HCT116 (cell line): ENCODE data around the gene KIR2DL1. TPM values are rescaled to one million over a fixed set of nuclear protein-coding genes. Genes with fewer than 3 reads are reported as not detected.
"Not testable (repeated sequence)": the region's sequence is repeated elsewhere in the genome, so short reads cannot be mapped to it uniquely, and the experiment has no call there.

Experiments
- ATAC-seq: fragments of 200-7000 bp; cut with Tn5 transposase; 2 replicates; pipeline ENCODE4 v1.9.1; 2020; ENCODE audit warnings: mild to moderate bottlenecking, moderate library complexity
- BruUV-seq: library from RNA; stranded (reverse); fragments of 400-500 nt; replicated peaks from 2 replicates; lab custom pipeline; 2021; lab: Mats Ljungman, UMichigan
- CTCF ChIA-PET: fragments of 300-600 bp; sonication (Branson Sonifier 250); formaldehyde crosslinking; loops from one replicate; lab custom pipeline; 2021; ENCODE audit warnings: antibody characterized with exemption; lab: Charles Lee
- POLR2A ChIA-PET: fragments of 300-600, 350-600 bp; sonication (Branson Sonifier 250); formaldehyde crosslinking; loops from one replicate; lab custom pipeline; 2021; ENCODE audit warnings: antibody characterized with exemption; lab: Charles Lee
- RAD21 ChIA-PET, 2 experiments: fragments of 300-600 bp; sonication (Branson Sonifier 250); formaldehyde crosslinking; loops; one replicate each; lab custom pipeline; 2023; ENCODE audit warnings: low total read pairs in 2 of 2; ENCODE audit not compliant: uncharacterized antibody in 2 of 2, unreplicated experiment in 2 of 2, low non-redundant PET in 1 of 2; lab: Charles Lee
- DNase-seq: peaks from one replicate; pipeline ENCODE4 v3.0.0-alpha.2; 2010; ENCODE audit warnings: low read depth, low spot score
- H2AFZ ChIP-seq: fragments of 200-600 bp; shearing (Covaris generic), sonication (generic); 2 replicates; pipeline ENCODE4 v1.6.1; 2017; ENCODE audit warnings: low read depth, mixed run types, mixed read lengths, antibody characterized with exemption, low read length; ENCODE audit not compliant: poor library complexity, severe bottlenecking
- H3K27ac ChIP-seq: 2 replicates; pipeline ENCODE4 v1.5.1; 2012; ENCODE audit warnings: low read depth, low read length
- H3K27me3 ChIP-seq: fragments of 200-600 bp; sonication (generic); 2 replicates; pipeline ENCODE4 v1.6.1; 2016; ENCODE audit warnings: mixed run types, low read length, mixed read lengths; ENCODE audit not compliant: insufficient read depth
- H3K36me3 ChIP-seq, 2 experiments: fragments of 200-500 bp in 1 of 2; fragments of 200-600 bp in 1 of 2; sonication (Bioruptor generic) in 1 of 2; sonication (generic) in 1 of 2; 2 replicates each; pipeline versions ENCODE4 v1.5.1 to v1.6.1; 2014 to 2016; ENCODE audit warnings: low read length in 2 of 2, inconsistent platforms in 1 of 2, mixed read lengths in 1 of 2, mixed run types in 1 of 2; ENCODE audit not compliant: insufficient read depth in 2 of 2, control insufficient read depth in 1 of 2
- H3K4me1 ChIP-seq, 2 experiments: fragments of 200-600 bp in 1 of 2; sonication (generic) in 1 of 2; 2 replicates each; pipeline versions ENCODE4 v1.5.1 to v1.6.1; 2012 to 2017; ENCODE audit warnings: low read length in 2 of 2, inconsistent platforms in 1 of 2, mild to moderate bottlenecking in 1 of 2, mixed read lengths in 1 of 2, mixed run types in 1 of 2, moderate library complexity in 1 of 2; ENCODE audit not compliant: insufficient read depth in 2 of 2, control insufficient read depth in 1 of 2
- H3K4me2 ChIP-seq: fragments of 200-600 bp; sonication (generic); 2 replicates; pipeline ENCODE4 v1.6.1; 2017; ENCODE audit warnings: mixed run types, low read length, mixed read lengths
- H3K4me3 ChIP-seq, 2 experiments: fragments of 200-600 bp in 1 of 2; sonication (generic) in 1 of 2; replicated peaks in 1 of 2; 2 replicates each; pipeline ENCODE4 v1.5.1; 2011 to 2016; ENCODE audit warnings: low read length in 2 of 2, control low read depth in 1 of 2, low read depth in 1 of 2, mild to moderate bottlenecking in 1 of 2, mixed read lengths in 1 of 2, mixed run types in 1 of 2
- H3K79me2 ChIP-seq: fragments of 200-600 bp; sonication (generic); 2 replicates; pipeline ENCODE4 v1.6.1; 2017; ENCODE audit warnings: mild to moderate bottlenecking, mixed run types, low read length, moderate library complexity, mixed read lengths; ENCODE audit not compliant: insufficient read depth
- H3K9ac ChIP-seq: fragments of 200-600 bp; sonication (generic); 2 replicates; pipeline ENCODE4 v1.6.1; 2016; ENCODE audit warnings: low read length, mixed read lengths
- H3K9me2 ChIP-seq: fragments of 200-600 bp; sonication (generic), shearing (Covaris generic); 2 replicates; pipeline ENCODE4 v1.6.1; 2017; ENCODE audit warnings: mixed run types, mild to moderate bottlenecking, moderate library complexity; ENCODE audit not compliant: insufficient read depth
- H3K9me3 ChIP-seq, 2 experiments: fragments of 200-500 bp in 1 of 2; fragments of 200-600 bp in 1 of 2; sonication (Bioruptor generic) in 1 of 2; sonication (generic) in 1 of 2; 2 replicates each; pipeline ENCODE4 v1.6.1; 2014 to 2017; ENCODE audit warnings: low read length in 2 of 2, mixed read lengths in 2 of 2, inconsistent platforms in 1 of 2, low read depth in 1 of 2, mild to moderate bottlenecking in 1 of 2, mixed run types in 1 of 2, moderate library complexity in 1 of 2; ENCODE audit not compliant: control insufficient read depth in 1 of 2, insufficient read depth in 1 of 2
- H4K20me1 ChIP-seq: fragments of 200-600 bp; sonication (generic), shearing (Covaris generic); 2 replicates; pipeline ENCODE4 v1.6.1; 2017; ENCODE audit warnings: mixed run types, mild to moderate bottlenecking, moderate library complexity; ENCODE audit not compliant: insufficient read depth
- CEBPB ChIP-seq: IDR thresholded peaks from 2 replicates; pipeline ENCODE4 v1.6.1; 2012; ENCODE audit warnings: low read depth
- EGR1 ChIP-seq: IDR thresholded peaks from 2 replicates; pipeline ENCODE4 v1.6.1; 2012; ENCODE audit warnings: low read depth
- EZH2phosphoT487 ChIP-seq: fragments of 200-600 bp; IDR thresholded peaks from 2 replicates; pipeline ENCODE4 v1.6.1; 2018; ENCODE audit warnings: antibody characterized with exemption, borderline replicate concordance
- FOSL1 ChIP-seq: IDR thresholded peaks from 2 replicates; pipeline ENCODE4 v1.6.1; 2012; ENCODE audit warnings: low read depth
- POLR2AphosphoS5 ChIP-seq: IDR thresholded peaks from 2 replicates; pipeline ENCODE4 v1.6.1; 2011; ENCODE audit warnings: mild to moderate bottlenecking, low read depth, low read length, moderate library complexity
- SIN3A ChIP-seq: IDR thresholded peaks from 2 replicates; pipeline ENCODE4 v1.6.1; 2012; ENCODE audit warnings: low read depth
- SRF ChIP-seq: IDR thresholded peaks from 2 replicates; pipeline ENCODE4 v1.6.1; 2012; ENCODE audit warnings: low read depth
- TCF7L2 ChIP-seq: IDR thresholded peaks from 2 replicates; pipeline ENCODE4 v1.7.0; 2011; ENCODE audit warnings: borderline replicate concordance, inconsistent platforms; ENCODE audit not compliant: insufficient read depth, insufficient read length; ENCODE audit errors: extremely low read depth
- YY1 ChIP-seq: IDR thresholded peaks from 2 replicates; pipeline ENCODE4 v1.6.1; 2011; ENCODE audit warnings: low read length, low read depth, moderate library complexity, mild to moderate bottlenecking; ENCODE audit not compliant: insufficient replicate concordance; ENCODE audit errors: extremely low read depth
- ZNF274 ChIP-seq: fragments of 200-500 bp; sonication (Bioruptor generic); IDR thresholded peaks from 2 replicates; pipeline ENCODE4 v1.6.1; 2014; ENCODE audit warnings: mild to moderate bottlenecking, low read depth, low read length, inconsistent platforms
- intact Hi-C: fragments of 100-400 bp; cut with micrococcal nuclease; formaldehyde crosslinking; loops from 2 replicates; pipeline ENCODE4 v1.10.0; 2022
- total RNA-seq: library from RNA; stranded (reverse); gene quantifications from one replicate; pipeline ENCODE4 v1.2.1, GENCODE V29; 2021; ENCODE audit not compliant: unreplicated experiment
- TF ChIP-seq, protein P1 (sequence below): IDR thresholded peaks from 2 replicates; pipeline ENCODE4 v1.6.1; 2012
- TF ChIP-seq, protein P2 (sequence below): IDR thresholded peaks from 2 replicates; pipeline ENCODE4 v1.6.1; 2012; ENCODE audit warnings: low read depth
- TF ChIP-seq, protein P3 (sequence below): IDR thresholded peaks from 2 replicates; pipeline ENCODE4 v1.6.1; 2012
- TF ChIP-seq, protein P4 (sequence below), 3 experiments: fragments of 200-600 bp in 1 of 3; sonication (generic) in 1 of 3; IDR thresholded peaks in 2 of 3; conservative IDR thresholded peaks in 1 of 3; 2 replicates each; pipeline ENCODE4 v1.5.1; 2012 to 2017; ENCODE audit warnings: low read depth in 2 of 3, low read length in 2 of 3, antibody characterized with exemption in 1 of 3, borderline replicate concordance in 1 of 3, control low read depth in 1 of 3, mild to moderate bottlenecking in 1 of 3, mixed read lengths in 1 of 3, mixed run types in 1 of 3, moderate library complexity in 1 of 3; ENCODE audit not compliant: insufficient read depth in 1 of 3

Gene KIR2DL1
- total RNA-seq, 1 experiment from 2014 or later = not detected

DNA sequence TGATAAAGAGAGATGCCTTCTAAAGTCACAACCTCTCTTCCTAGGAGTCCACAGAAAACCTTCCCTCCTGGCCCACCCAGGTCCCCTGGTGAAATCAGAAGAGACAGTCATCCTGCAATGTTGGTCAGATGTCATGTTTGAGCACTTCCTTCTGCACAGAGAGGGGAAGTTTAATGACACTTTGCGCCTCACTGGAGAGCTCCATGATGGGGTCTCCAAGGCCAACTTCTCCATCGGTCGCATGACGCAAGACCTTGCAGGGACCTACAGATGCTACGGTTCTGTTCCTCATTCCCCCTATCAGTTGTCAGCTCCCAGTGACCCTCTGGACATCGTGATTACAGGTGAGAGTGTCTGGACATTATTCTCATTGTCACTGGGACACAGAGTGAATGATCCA, 18.6 kb downstream of the KIR2DL1 start:
- POLR2A ChIA-PET, BruUV-seq, H2AFZ ChIP-seq, ATAC-seq, H3K4me1 ChIP-seq, intact Hi-C loops, H3K27ac ChIP-seq, RAD21 ChIA-PET, H3K4me2 ChIP-seq, H3K9me3 ChIP-seq, H3K9ac ChIP-seq, H3K36me3 ChIP-seq, DNase-seq, H4K20me1 ChIP-seq, H3K9me2 ChIP-seq, H3K4me3 ChIP-seq, H3K79me2 ChIP-seq, CTCF ChIA-PET: not testable (repeated sequence)
- peaks cover 17% of the 10 kb centered on the region for H3K27me3 ChIP-seq

DNA sequence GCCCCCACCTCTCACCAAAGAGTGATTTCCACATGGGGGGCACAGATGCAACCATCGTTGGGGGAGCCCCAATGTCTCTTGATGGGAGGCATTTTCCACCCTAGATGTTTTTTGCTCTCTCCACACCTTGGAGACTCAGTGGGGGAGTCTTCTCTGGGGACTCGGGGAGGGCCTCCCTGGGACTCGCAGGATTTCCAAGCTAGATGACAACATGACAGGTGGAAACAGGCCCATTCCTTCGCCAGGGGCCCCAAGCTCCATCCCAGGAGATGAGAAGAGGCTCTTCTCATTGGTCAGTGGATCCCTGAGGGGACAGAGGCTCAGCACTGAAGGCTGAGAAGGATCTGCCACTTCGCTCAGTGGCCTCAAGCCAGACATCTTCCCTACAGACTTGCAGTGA, 21.1 kb downstream of the KIR2DL1 start:
- no TSS peak for BruUV-seq
- Histone ChIP-seq H3K9me3 (no peaks in the 10 kb centered on the region), H3K4me3 (no peak overlapping the region), H3K36me3 (no peaks in the 10 kb centered on the region), H3K27me3 (peaks cover 27% of the 10 kb centered on the region), H2AFZ (no peak overlapping the region), H3K27ac (no peak overlapping the region), H3K79me2 (no peaks in the 10 kb centered on the region), H3K4me2 (no peak overlapping the region), H3K9me2 (no peaks in the 10 kb centered on the region), H3K9ac (no peak overlapping the region), H4K20me1 (no peaks in the 10 kb centered on the region), H3K4me1 (no peaks in the 10 kb centered on the region)
- ChIA-PET RAD21 (no interaction called here), CTCF (no interaction called here), POLR2A (no interaction called here)
- ATAC-seq (no peak), DNase-seq (no peak)
- intact Hi-C loops = no loop called here
- TF ChIP-seq ZNF274 (no peak), EZH2phosphoT487 (no peak), EGR1 (no peak), SIN3A (no peak), TCF7L2 (no peak), POLR2AphosphoS5 (no peak), CEBPB (no peak), SRF (no peak), YY1 (no peak), FOSL1 (no peak)
- TF ChIP-seq, protein P1, sequence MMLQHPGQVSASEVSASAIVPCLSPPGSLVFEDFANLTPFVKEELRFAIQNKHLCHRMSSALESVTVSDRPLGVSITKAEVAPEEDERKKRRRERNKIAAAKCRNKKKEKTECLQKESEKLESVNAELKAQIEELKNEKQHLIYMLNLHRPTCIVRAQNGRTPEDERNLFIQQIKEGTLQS = no peak
- TF ChIP-seq, protein P2, sequence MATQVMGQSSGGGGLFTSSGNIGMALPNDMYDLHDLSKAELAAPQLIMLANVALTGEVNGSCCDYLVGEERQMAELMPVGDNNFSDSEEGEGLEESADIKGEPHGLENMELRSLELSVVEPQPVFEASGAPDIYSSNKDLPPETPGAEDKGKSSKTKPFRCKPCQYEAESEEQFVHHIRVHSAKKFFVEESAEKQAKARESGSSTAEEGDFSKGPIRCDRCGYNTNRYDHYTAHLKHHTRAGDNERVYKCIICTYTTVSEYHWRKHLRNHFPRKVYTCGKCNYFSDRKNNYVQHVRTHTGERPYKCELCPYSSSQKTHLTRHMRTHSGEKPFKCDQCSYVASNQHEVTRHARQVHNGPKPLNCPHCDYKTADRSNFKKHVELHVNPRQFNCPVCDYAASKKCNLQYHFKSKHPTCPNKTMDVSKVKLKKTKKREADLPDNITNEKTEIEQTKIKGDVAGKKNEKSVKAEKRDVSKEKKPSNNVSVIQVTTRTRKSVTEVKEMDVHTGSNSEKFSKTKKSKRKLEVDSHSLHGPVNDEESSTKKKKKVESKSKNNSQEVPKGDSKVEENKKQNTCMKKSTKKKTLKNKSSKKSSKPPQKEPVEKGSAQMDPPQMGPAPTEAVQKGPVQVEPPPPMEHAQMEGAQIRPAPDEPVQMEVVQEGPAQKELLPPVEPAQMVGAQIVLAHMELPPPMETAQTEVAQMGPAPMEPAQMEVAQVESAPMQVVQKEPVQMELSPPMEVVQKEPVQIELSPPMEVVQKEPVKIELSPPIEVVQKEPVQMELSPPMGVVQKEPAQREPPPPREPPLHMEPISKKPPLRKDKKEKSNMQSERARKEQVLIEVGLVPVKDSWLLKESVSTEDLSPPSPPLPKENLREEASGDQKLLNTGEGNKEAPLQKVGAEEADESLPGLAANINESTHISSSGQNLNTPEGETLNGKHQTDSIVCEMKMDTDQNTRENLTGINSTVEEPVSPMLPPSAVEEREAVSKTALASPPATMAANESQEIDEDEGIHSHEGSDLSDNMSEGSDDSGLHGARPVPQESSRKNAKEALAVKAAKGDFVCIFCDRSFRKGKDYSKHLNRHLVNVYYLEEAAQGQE = no peak
- TF ChIP-seq, protein P3, sequence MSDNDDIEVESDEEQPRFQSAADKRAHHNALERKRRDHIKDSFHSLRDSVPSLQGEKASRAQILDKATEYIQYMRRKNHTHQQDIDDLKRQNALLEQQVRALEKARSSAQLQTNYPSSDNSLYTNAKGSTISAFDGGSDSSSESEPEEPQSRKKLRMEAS = no peak
- TF ChIP-seq, protein P4, sequence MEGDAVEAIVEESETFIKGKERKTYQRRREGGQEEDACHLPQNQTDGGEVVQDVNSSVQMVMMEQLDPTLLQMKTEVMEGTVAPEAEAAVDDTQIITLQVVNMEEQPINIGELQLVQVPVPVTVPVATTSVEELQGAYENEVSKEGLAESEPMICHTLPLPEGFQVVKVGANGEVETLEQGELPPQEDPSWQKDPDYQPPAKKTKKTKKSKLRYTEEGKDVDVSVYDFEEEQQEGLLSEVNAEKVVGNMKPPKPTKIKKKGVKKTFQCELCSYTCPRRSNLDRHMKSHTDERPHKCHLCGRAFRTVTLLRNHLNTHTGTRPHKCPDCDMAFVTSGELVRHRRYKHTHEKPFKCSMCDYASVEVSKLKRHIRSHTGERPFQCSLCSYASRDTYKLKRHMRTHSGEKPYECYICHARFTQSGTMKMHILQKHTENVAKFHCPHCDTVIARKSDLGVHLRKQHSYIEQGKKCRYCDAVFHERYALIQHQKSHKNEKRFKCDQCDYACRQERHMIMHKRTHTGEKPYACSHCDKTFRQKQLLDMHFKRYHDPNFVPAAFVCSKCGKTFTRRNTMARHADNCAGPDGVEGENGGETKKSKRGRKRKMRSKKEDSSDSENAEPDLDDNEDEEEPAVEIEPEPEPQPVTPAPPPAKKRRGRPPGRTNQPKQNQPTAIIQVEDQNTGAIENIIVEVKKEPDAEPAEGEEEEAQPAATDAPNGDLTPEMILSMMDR (IDR thresholded peaks at IDR 0.05 in 2 of 3, conservative IDR thresholded peaks at IDR 0.05 in 1 of 3; ENCODE audit: borderline replicate concordance in 1 of 3, insufficient read depth in 1 of 3, low read depth in 2 of 3, low read length in 2 of 3) = no peak
